Activated CD8-positive, alpha-beta memory T cell treated with anti-CD3 and anti-CD28 coated beads, Interleukin-2, amount 50 U/mL, for 24 hours (primary cell): ENCODE results near the gene TSR1.

Source experiments
- DNase-seq: peaks from one replicate; pipeline ENCODE4 v3.0.0-alpha.2; 2020; ENCODE audit errors: extremely low read depth

TSR1 gene

DNA sequence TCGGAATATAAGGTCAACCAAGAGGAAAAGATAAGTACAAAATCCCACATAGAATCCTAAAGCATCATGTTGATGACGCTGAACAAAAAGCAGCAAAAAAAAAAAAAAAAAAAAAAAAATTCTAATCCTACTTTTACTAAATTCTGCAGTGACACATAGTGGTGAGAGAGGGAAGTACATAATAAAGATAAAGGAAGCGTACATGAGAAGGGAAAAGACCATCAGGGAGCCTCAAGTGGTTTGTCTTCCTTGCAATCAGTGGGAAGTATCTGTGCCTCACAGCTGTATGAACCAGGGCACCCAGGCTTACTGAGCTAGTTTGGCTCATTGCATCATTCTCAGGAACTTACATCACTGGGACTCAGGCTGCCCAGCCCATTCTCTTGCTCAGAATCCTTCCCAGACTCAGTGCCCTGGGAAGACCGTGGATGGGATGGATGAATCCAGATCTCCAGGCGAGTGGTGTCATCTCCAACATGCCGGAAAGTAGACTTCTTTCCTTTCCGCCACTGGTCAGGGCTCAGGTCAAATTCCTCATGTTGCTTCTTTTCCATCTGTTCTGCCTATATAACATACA, 53.9 kb downstream of the TSR1 start:
- DNase-seq: no peak

DNA sequence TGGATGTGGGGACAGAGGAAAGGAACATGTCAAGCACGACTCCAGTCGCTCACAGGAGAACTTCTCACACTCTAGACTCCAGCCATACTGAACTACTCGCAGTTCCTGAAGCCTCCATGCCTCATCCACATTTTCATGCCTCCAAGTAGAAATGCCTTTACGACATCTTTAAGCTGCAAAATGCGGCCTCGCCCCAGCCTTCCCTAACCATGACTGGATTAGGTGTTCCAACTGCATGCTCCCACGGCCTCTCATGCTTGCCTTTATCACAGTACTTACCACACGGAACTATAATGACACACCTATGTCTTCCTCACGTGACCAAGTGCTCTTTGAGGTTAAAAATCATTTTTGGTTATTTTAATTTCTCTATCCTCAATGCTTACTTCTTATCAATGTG, 56.5 kb downstream of the TSR1 start:
- DNase-seq: no peak

DNA sequence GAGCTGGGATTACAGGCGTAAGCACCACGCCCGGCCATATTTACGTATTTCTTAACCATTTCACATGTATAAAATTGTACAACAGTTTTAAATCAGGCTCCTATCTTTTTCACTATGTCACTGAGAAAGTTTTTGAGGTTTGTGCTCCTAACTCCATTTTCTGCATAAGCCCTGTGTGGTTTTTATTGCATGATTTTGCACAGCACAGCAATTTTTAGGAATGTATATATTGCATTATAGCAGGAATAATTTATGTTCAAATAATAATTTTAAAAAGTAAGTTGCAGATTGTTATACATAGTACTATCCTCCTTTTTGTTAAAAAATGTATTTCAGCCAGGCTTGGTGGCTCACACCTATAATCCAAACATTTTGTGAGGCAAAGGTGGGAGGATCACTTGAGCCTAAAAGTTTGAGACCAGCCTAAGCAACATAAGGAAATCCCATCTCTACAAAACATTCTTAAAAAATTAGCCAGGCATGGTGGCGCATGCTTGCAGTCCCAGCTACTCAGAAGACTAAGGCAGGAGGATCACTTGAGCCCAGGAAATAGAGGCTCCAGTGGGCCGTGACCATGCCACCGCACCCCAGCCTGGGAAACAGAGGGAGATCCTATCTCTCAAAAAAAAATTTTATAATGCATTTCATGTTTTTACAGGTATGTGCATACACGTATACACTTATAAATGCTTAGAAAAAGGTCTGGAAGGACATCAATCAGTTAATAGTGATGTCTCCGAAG, 58.7 kb downstream of the TSR1 start:
- DNase-seq: no peak

DNA sequence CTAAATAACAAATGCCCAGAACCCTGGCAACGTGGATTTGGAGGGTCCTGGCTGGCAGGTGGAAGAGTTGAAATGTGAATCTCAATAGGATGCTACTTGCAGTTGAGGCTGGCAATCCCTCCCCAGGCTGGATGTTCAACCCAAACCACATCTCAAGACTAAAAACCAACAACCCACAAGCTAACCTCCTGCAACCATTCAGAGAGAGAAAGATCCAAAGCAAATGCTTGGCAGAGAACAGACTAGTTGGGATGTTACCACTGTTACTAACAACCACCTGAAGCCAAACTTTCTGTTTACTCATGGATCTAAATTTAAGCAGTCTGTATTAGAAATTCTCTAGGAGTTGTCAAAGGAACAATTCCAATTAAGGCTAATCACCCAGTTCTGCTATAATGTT, 60.5 kb downstream of the TSR1 start:
- no peak for DNase-seq

DNA sequence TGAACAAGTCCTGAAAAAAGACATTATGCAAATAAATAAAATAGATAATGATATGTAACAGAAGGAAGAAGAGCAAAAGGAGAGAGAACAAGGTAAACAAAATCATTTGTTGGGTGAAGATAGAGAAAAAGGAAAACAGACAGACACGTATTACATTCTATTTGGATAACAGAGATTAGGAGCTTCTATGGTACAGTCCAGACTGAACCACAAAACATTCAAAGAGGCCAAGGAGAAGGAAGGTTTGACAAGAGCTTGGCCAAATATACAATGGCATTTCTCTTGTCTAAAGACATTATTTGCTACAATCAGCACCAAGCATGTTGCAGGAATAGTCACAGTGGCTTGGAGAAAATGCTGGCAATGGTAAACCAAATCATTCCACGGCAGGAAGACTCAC, 61.8 kb downstream of the TSR1 start:
- no peak for DNase-seq
